B cell (primary cell): ENCODE results near the gene KLF8. TPM values are rescaled to one million over a fixed set of nuclear protein-coding genes. Genes with fewer than 3 reads are reported as not detected.

ENCODE experiments used
- ATAC-seq: fragments of 200-7000 bp; cut with Tn5 transposase; one replicate; pipeline ENCODE4 v1.10.0; 2021; ENCODE audit warnings: low read depth, mild to moderate bottlenecking, moderate number of reproducible peaks, moderate library complexity
- CTCF ChIA-PET: fragments of 350-600 bp; sonication (Branson Sonifier 250); formaldehyde crosslinking; loops from one replicate; lab custom pipeline; 2021; ENCODE audit warnings: antibody characterized with exemption, inconsistent platforms; lab: Charles Lee
- POLR2A ChIA-PET: fragments of 350-600 bp; sonication (Branson Sonifier 250); formaldehyde crosslinking; loops from one replicate; lab custom pipeline; 2021; ENCODE audit warnings: antibody characterized with exemption; lab: Charles Lee
- DNase-seq: peaks from one replicate; pipeline ENCODE4 v3.0.0; 2013
- H2AFZ ChIP-seq: 2 replicates; pipeline ENCODE4 v1.6.1; 2012; ENCODE audit warnings: mild to moderate bottlenecking, low read depth, low read length; ENCODE audit not compliant: insufficient read depth, poor library complexity, severe bottlenecking
- H3K27ac ChIP-seq, 2 donors: 1 replicate in 1 of 2; 2 replicates in 1 of 2; pipeline ENCODE4 v1.5.1; 2012 to 2013; ENCODE audit warnings: low read length in 2 of 2, mild to moderate bottlenecking in 2 of 2, moderate library complexity in 1 of 2
- H3K27me3 ChIP-seq, 4 experiments: fragments of 200-600 bp in 1 of 4; sonication (generic) in 1 of 4; replicated peaks in 1 of 4; 1 replicate in 2 of 4; 2 replicates in 2 of 4; pipeline versions ENCODE4 v1.6.1 to v1.7.0; 2013 to 2016; ENCODE audit warnings: low read length in 3 of 4, mild to moderate bottlenecking in 2 of 4, mixed read lengths in 1 of 4, moderate library complexity in 1 of 4; ENCODE audit not compliant: insufficient read depth in 4 of 4, control insufficient read depth in 3 of 4; ENCODE audit errors: control extremely low read depth in 1 of 4
- H3K36me3 ChIP-seq, 2 experiments: replicated peaks in 1 of 2; 1 replicate in 1 of 2; 2 replicates in 1 of 2; pipeline versions ENCODE4 v1.6.1 to v1.7.1; 2013; ENCODE audit warnings: low read length in 1 of 2; ENCODE audit not compliant: insufficient read depth in 2 of 2, control insufficient read depth in 1 of 2; ENCODE audit errors: control extremely low read depth in 1 of 2, extremely low read depth in 1 of 2
- H3K4me1 ChIP-seq, 2 donors: fragments of 200-600 bp in 1 of 2; sonication (generic) in 1 of 2; 1 replicate in 1 of 2; 2 replicates in 1 of 2; pipeline versions ENCODE4 v1.5.1 to v1.6.1; 2013 to 2017; ENCODE audit warnings: low read length in 2 of 2; ENCODE audit not compliant: control insufficient read depth in 2 of 2, insufficient read depth in 2 of 2
- H3K4me2 ChIP-seq: replicated peaks from 2 replicates; pipeline ENCODE3; 2012; ENCODE audit warnings: mild to moderate bottlenecking, low read depth, low read length; ENCODE audit not compliant: poor library complexity, severe bottlenecking
- H3K4me3 ChIP-seq, 5 experiments: fragments of 200-600 bp in 1 of 5; sonication (generic) in 1 of 5; 1 replicate in 3 of 5; 2 replicates in 2 of 5; pipeline versions ENCODE4 v1.5.1 to v1.7.0; 2011 to 2016; ENCODE audit warnings: low read length in 4 of 5, mild to moderate bottlenecking in 4 of 5, low read depth in 2 of 5, control low read depth in 1 of 5, moderate library complexity in 1 of 5; ENCODE audit not compliant: insufficient read depth in 1 of 5; ENCODE audit errors: control extremely low read depth in 1 of 5, extremely low read depth in 1 of 5
- H3K79me2 ChIP-seq: fragments of 200-600 bp; sonication (generic); one replicate; pipeline ENCODE4 v1.6.0; 2016; ENCODE audit warnings: low read length; ENCODE audit not compliant: control insufficient read depth, insufficient read depth
- H3K9ac ChIP-seq: fragments of 200-600 bp; sonication (generic); 2 replicates; pipeline ENCODE4 v1.6.1; 2017; ENCODE audit warnings: mild to moderate bottlenecking, low read length, moderate library complexity
- H3K9me3 ChIP-seq, 3 donors: one replicate each; pipeline versions ENCODE4 v1.6.1 to v1.7.1; 2013; ENCODE audit warnings: low read length in 2 of 3; ENCODE audit not compliant: control insufficient read depth in 2 of 3, insufficient read depth in 1 of 3; ENCODE audit errors: control extremely low read depth in 1 of 3
- H4K20me1 ChIP-seq: 2 replicates; pipeline ENCODE4 v1.6.0; 2012; ENCODE audit warnings: mild to moderate bottlenecking, low read length; ENCODE audit not compliant: insufficient read depth, control insufficient read depth, poor library complexity, severe bottlenecking
- H3K27ac Mint-ChIP-seq: one replicate; pipeline ENCODE4 v1.8.0; 2021; ENCODE audit warnings: mixed read lengths
- H3K27me3 Mint-ChIP-seq: one replicate; pipeline ENCODE4 v1.8.0; 2021; ENCODE audit warnings: mixed read lengths
- H3K4me1 Mint-ChIP-seq: one replicate; pipeline ENCODE4 v1.8.0; 2021; ENCODE audit warnings: mixed read lengths
- H3K4me3 Mint-ChIP-seq: one replicate; pipeline ENCODE4 v1.8.0; 2021; ENCODE audit warnings: mixed read lengths
- H3K9me3 Mint-ChIP-seq: one replicate; pipeline ENCODE4 v1.8.0; 2022; ENCODE audit warnings: mixed read lengths; ENCODE audit not compliant: insufficient read depth
- EZH2 ChIP-seq: IDR thresholded peaks from 2 replicates; pipeline ENCODE4 v1.6.1; 2012; ENCODE audit warnings: borderline replicate concordance, low read depth, mild to moderate bottlenecking, moderate library complexity, low read length; ENCODE audit not compliant: insufficient read depth, poor library complexity, severe bottlenecking
- WGBS: methylation state at CpG from one replicate; pipeline ENCODE4 v1.1.5; 2013; ENCODE audit warnings: missing lambda C conversion rate; ENCODE audit not compliant: insufficient coverage; 5-methylcytosine and 5-hydroxymethylcytosine counted together
- intact Hi-C: fragments of 100-400 bp; cut with micrococcal nuclease; formaldehyde crosslinking; loops from one replicate; pipeline ENCODE4 v1.10.0; 2022
- polyA plus RNA-seq: library from polyadenylated mRNA; depleted of rRNA; stranded (reverse); fragments of >200 nt; gene quantifications from 2 replicates; pipeline ENCODE4 v1.2.3, GENCODE V29; 2012
- total RNA-seq, 2 donors: library from RNA; stranded (reverse); fragments of 120-200 nt in 1 of 2; gene quantifications; 1 replicate in 1 of 2; 2 replicates in 1 of 2; pipeline versions ENCODE4 v1.2.3 to v1.2.4, GENCODE V29; 2013 to 2022
- TF ChIP-seq, protein P1 (sequence below): fragments of 200-600 bp; IDR thresholded peaks from one replicate; pipeline ENCODE4 v1.8.0; 2022; ENCODE audit warnings: antibody characterized with exemption, mild to moderate bottlenecking

KLF8 gene
- total and polyA plus RNA-seq, 2 donors (not counting 1 experiment from before 2014, with no cell fraction given) = 42.7 to 72.9 TPM

DNA sequence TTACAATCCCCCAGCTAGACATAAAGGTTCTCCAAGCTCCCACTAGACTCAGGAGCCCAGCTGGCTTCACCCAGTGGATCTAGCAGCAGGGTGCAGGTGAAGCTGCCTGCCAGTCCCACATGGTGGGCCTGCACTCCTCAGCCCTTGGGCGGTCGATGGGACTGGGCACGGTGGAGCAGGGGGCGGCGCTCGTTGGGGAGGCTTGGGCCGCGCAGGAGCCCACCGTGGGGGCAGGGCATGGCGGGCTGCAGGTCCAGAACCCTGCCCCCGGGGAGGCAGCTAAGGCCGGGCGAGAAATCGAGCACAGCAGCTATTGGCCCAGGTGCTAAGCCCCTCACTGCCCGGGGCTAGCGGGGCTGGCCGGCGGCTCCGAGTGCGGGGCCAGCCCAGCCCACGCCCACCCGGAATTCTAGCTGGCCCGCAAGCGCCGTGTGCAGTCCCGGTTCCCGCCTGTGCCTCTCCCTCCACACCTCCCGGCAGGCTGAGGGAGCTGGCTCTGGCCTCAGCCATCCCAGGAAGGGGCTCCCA is 9.6 kb upstream of the KLF8 start:
- ATAC-seq (no peak), DNase-seq (no peak)
- Mint-ChIP-seq H3K4me3 (no peak overlapping the region), H3K27ac (no peak overlapping the region), H3K27me3 (no peaks in the 10 kb centered on the region), H3K4me1 (peaks cover 3% of the 10 kb centered on the region), H3K9me3 (no peaks in the 10 kb centered on the region)
- ChIA-PET CTCF (interaction anchor here (1.6 kb wide), 1 partner anchor 9 kb away, joined by 4 read pairs; the partner anchor contains the start of gene KLF8), POLR2A (no interaction called here)
- H3K9me3 ChIP-seq = no peaks in the 10 kb centered on the region
- H3K9ac ChIP-seq = no peak overlapping the region
- no peaks in the 10 kb centered on the region for H3K27me3 ChIP-seq
- no peaks in the 10 kb centered on the region for H3K36me3 ChIP-seq
- no peaks in the 10 kb centered on the region for H4K20me1 ChIP-seq
- H3K4me1 ChIP-seq = no peaks in the 10 kb centered on the region
- H3K27ac ChIP-seq = no peak overlapping the region
- no peak overlapping the region for H2AFZ ChIP-seq
- intact Hi-C loops = no loop called here
- TF ChIP-seq, protein P1, sequence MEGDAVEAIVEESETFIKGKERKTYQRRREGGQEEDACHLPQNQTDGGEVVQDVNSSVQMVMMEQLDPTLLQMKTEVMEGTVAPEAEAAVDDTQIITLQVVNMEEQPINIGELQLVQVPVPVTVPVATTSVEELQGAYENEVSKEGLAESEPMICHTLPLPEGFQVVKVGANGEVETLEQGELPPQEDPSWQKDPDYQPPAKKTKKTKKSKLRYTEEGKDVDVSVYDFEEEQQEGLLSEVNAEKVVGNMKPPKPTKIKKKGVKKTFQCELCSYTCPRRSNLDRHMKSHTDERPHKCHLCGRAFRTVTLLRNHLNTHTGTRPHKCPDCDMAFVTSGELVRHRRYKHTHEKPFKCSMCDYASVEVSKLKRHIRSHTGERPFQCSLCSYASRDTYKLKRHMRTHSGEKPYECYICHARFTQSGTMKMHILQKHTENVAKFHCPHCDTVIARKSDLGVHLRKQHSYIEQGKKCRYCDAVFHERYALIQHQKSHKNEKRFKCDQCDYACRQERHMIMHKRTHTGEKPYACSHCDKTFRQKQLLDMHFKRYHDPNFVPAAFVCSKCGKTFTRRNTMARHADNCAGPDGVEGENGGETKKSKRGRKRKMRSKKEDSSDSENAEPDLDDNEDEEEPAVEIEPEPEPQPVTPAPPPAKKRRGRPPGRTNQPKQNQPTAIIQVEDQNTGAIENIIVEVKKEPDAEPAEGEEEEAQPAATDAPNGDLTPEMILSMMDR = no peak
- TF ChIP-seq EZH2 = no peak
- H3K4me2 ChIP-seq = no peak overlapping the region
- H3K79me2 ChIP-seq = no peaks in the 10 kb centered on the region
- no peak overlapping the region for H3K4me3 ChIP-seq
- WGBS = 100% methylated on average over 16 of the region's 28 CpGs

DNA sequence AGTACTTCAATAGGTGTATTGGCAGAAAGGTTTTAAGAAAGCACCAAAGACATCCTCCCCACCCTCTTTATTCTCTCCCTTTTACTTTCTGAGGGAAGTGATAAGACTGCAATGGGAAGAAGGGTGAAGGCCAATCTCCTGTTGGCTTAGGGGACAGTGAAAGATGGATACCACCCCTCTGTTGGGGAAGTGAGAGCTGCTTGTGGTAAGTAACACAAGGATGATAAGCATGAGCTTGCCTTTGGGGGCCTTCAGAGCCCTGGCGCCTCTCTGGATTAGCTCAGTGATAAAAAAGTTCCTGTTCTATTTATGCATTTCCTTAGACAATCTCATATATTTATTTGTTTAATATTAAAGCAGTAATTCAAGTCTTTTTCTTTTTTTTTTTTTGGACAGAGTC is 5.2 kb upstream of the KLF8 start:
- intact Hi-C loops = no loop called here
- H3K9ac ChIP-seq = no peak overlapping the region
- no peaks in the 10 kb centered on the region for H3K9me3 Mint-ChIP-seq
- no peak overlapping the region for H2AFZ ChIP-seq
- H3K79me2 ChIP-seq = no peaks in the 10 kb centered on the region
- ATAC-seq (no peak), DNase-seq (no peak)
- no peak for TF ChIP-seq EZH2
- TF ChIP-seq, protein P1 = no peak
- WGBS = no CpG with 5 or more reads among the region's 1 CpG
- no peaks in the 10 kb centered on the region for H3K9me3 ChIP-seq
- H4K20me1 ChIP-seq = no peaks in the 10 kb centered on the region
- ChIA-PET POLR2A (no interaction called here), CTCF (interaction anchor here (0.7 kb wide), 1 partner anchor 1171 kb away, joined by 5 read pairs; no protein-coding TSS in a partner anchor)
- no peak overlapping the region for H3K27ac ChIP-seq
- H3K36me3 ChIP-seq = no peaks in the 10 kb centered on the region
- H3K4me1 Mint-ChIP-seq = peaks cover 12% of the 10 kb centered on the region
- no peak overlapping the region for H3K4me2 ChIP-seq
- peaks cover 3 to 5% of the 10 kb centered on the region in 2 donors for H3K4me1 ChIP-seq
- no peak overlapping the region for H3K27ac Mint-ChIP-seq
- H3K4me3 Mint-ChIP-seq = no peak overlapping the region
- H3K27me3 Mint-ChIP-seq = no peaks in the 10 kb centered on the region
- no peak overlapping the region for H3K4me3 ChIP-seq
- H3K27me3 ChIP-seq = no peaks in the 10 kb centered on the region
